Panc1 (cell line): ENCODE results near the gene HTRA2.

Experiments used
- POLR2AphosphoS5 ChIP-seq: IDR thresholded peaks from 2 replicates; pipeline ENCODE4 v1.6.1; 2012; ENCODE audit warnings: mild to moderate bottlenecking, low read depth, low read length, moderate library complexity
- TF ChIP-seq, protein P1 (sequence below): fragments of 450-650 bp; IDR thresholded peaks from 2 replicates; pipeline ENCODE4 v1.5.1; 2017; ENCODE audit warnings: mild to moderate bottlenecking

DNA sequence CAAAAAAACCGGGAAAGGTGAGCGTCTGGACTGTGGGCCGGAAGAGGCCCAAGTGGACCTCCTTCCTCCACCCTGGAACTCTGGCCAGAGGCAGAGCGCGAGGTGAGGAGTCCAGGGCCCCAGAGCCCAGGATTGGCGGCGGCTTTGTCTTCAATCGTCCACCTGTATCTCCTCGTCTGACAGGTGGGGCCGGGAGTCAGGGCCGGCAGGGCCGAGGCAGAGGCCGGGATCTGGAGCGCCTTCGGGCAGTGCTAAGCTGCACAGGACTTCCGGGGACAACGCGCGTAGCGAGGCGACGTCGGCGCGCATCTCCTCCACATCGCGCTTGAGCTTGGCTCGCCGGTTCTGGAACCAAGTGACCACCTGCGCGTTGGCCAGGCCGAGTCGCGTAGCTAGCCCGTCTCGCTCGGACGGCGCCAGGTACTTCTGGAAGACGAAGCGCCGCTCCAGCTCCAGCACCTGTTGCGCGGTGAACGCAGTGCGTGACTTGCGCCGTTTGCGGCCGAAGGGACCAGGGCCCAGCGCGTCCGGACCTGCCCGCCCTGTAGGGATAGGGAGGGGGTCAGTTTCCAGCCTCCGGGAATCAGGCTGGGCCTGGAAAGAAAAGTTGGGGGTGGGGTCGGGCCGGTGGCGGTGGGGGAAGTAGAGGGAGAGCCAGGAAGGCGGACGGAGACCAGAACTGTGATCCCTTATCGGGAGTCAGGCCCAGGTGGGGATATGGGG, 31.8 kb upstream of the HTRA2 start:
- TF ChIP-seq, protein P1, sequence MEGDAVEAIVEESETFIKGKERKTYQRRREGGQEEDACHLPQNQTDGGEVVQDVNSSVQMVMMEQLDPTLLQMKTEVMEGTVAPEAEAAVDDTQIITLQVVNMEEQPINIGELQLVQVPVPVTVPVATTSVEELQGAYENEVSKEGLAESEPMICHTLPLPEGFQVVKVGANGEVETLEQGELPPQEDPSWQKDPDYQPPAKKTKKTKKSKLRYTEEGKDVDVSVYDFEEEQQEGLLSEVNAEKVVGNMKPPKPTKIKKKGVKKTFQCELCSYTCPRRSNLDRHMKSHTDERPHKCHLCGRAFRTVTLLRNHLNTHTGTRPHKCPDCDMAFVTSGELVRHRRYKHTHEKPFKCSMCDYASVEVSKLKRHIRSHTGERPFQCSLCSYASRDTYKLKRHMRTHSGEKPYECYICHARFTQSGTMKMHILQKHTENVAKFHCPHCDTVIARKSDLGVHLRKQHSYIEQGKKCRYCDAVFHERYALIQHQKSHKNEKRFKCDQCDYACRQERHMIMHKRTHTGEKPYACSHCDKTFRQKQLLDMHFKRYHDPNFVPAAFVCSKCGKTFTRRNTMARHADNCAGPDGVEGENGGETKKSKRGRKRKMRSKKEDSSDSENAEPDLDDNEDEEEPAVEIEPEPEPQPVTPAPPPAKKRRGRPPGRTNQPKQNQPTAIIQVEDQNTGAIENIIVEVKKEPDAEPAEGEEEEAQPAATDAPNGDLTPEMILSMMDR = no peak
- TF ChIP-seq POLR2AphosphoS5 = no peak
